Pons (tissue), 1 donor: ENCODE results near the gene AIFM3.
"Not testable (repeated sequence)": the region's sequence is repeated elsewhere in the genome, so short reads cannot be mapped to it uniquely, and the experiment has no call there.

Source experiments
- DNase-seq: peaks from one replicate; pipeline ENCODE4 v3.0.0-alpha.2; 2016; ENCODE audit warnings: low spot score

AIFM3 gene

GRCh38 chr22:20940904-20941385, 26.1 kb upstream of the AIFM3 start:
- no peak for DNase-seq

DNA sequence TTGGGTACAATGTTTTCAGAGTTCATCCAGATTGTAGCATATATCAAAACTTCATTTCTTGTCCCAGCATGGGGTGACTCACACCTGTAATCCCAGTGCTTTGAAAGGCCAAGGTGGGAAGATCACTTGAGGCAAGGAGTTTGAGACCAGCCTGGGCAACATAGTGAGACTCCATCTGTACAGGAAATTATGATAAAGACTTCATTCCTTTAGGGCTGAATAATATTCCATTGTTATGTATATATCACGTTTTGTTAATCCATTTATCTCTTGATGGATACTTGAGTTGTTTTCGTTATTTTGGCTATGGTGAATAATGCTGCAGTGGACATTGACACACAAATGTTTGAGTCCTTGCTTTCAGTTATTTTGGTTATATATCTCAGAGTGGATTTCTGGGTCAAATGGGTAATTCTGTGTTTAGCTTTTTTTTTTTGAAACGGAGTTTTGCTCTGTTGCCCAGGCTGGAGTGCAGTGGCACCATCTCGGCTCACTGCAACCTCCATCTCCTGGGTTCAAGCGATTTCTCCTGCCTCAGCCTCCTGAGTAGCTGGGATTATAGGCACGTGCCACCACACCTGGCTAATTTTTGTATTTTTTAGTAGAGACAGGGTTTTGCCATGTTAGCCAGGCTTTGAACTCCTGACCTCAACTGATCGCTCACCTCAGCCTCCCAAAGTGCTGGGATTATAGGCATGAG, 24.7 kb upstream of the AIFM3 start:
- DNase-seq: not testable (repeated sequence)

- DNase-seq: no peak
Observed at GRCh38 chr22:20943104-20943933, 23.7 kb upstream of the AIFM3 start.

GRCh38 chr22:20944042-20944441, 23.0 kb upstream of the AIFM3 start:
- no peak for DNase-seq

- no peak for DNase-seq
Observed at GRCh38 chr22:20945578-20945934, 21.5 kb upstream of the AIFM3 start.

DNA sequence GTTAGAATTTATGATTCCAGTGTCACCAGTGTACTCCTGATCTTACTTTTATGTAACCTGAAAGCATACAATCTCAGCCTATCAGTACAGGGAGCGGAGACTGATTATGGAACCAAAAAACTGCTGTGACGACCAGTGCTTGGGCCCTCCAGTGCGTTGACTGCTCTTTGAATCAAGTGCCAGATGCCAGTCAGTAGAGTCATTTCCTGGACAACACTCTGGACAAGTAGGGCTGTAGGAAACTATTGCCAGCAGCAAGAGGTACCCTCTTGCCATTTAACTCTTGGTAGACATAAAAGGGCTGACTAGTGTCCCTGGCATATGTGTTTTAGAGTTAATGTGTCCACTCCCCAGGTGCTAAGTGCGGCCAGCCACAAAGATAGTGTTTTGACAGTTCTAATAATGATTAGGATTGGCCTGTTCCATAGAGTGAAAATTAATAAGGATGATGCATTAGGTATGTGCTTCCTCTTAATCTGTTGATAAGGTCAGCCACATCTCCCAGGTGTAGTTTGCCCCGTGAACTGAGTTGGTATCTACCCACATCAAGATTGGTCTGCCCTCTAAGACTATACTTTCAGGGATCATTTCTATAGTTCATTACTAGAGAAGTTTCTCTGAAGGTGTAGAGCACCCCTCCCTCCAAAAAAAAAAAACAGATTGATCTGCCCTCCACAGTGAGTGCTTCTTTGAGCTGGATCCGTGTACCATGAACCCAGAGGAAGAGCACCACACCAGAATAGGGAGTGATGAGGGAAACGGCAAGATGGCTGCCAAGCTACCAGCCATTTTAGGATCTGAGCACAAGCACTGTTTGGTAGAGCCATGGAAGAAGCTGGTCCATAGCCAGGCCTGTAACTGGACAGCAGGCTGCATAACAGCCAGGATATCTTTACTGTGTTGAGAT, 20.7 kb upstream of the AIFM3 start:
- no peak for DNase-seq

- no peak for DNase-seq
Observed at GRCh38 chr22:20946991-20947390, 20.1 kb upstream of the AIFM3 start.

DNA sequence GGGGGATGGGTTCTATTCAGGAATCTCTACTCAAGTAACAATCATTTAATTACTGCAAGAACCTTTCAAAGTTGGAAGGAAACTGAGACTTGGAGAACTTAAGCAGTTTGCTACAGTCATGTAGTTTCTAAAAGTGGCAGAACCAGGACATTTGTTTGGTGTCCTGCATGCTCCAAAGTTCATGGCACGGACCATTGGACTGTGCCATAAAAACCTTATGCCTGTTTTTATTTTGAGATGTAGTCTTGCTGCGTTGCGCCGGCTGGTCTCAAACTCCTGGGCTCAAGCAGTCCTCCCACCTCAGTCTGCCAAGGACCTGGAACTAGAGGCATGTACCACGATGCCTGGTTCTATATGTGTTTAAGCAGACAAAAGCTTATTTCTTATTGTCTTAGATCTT, 18.6 kb upstream of the AIFM3 start:
- no peak for DNase-seq

GRCh38 chr22:20948989-20949388, 18.1 kb upstream of the AIFM3 start:
- no peak for DNase-seq

DNA sequence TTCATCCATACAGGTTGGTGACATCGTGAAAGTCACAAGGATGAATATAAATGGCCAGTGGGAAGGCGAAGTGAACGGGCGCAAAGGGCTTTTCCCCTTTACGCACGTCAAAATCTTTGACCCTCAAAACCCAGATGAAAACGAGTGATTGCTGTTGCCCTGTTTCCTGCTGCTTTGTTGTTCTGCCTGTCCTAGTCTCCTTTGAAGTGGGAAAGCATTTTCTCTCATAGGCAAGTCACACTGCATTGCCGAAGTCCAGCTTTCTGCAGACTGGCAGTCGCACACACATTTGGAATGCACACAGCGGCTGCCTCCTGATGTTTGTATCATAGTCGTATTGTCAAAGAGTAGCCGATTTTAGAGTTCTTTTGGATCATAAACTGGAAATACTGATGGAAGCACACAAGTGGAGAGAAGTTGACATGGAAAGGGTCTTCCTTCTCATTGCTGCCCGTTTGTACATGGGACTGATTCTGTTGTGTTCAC, 17.3 kb upstream of the AIFM3 start:
- no peak for DNase-seq

DNA sequence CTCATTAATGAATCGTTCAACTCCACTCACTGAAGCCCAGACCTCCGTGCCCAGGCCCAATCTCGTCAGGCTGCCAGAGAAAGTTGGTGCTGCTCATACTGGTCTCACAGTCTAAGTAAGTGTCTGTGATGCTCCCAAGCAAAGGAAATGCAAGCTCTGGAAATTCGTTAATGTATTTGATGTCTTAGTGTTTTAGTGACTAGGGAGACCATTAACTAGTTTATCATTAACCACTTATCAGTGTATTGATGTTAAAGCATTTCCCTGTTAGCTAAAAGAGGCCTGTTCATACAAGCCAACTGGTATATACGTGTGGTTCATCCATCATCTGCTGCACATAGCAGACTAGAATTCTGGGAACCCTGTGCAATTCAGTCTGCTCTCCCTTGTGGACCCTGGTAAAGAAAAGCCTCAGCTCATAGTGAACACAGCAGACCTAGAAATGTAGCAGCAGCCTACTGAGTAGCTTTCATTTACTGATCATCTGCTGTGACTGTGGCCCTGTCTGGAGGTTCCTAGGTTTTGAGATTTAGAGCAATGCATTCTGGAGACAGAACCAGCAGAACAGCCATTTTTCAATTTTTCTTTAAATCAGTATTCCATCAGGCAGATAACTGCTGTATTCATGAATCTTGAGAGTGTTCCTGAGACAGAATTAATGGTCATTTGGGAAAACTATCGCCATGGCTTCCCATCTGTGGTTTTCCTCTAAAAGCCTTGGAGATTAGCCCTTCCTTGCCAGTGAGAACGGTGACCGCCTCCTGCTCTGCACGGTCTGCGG, 15.7 kb upstream of the AIFM3 start:
- DNase-seq: no peak

GRCh38 chr22:20951932-20952380, 15.1 kb upstream of the AIFM3 start:
- no peak for DNase-seq

GRCh38 chr22:20952544-20953341, 14.3 kb upstream of the AIFM3 start:
- DNase-seq: no peak

DNA sequence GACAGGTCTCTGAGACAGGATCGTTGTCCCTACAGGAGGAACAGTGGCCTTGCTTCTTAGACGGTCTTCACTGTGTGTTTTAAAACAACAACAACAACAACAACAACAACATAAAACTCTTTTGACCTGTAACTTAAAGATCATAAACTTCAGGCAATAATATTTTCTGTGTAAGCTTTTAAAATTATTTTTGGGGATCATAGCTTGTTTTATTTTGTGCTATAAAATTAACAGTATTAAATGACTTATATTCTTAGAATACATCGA, 13.8 kb upstream of the AIFM3 start:
- no peak for DNase-seq

DNA sequence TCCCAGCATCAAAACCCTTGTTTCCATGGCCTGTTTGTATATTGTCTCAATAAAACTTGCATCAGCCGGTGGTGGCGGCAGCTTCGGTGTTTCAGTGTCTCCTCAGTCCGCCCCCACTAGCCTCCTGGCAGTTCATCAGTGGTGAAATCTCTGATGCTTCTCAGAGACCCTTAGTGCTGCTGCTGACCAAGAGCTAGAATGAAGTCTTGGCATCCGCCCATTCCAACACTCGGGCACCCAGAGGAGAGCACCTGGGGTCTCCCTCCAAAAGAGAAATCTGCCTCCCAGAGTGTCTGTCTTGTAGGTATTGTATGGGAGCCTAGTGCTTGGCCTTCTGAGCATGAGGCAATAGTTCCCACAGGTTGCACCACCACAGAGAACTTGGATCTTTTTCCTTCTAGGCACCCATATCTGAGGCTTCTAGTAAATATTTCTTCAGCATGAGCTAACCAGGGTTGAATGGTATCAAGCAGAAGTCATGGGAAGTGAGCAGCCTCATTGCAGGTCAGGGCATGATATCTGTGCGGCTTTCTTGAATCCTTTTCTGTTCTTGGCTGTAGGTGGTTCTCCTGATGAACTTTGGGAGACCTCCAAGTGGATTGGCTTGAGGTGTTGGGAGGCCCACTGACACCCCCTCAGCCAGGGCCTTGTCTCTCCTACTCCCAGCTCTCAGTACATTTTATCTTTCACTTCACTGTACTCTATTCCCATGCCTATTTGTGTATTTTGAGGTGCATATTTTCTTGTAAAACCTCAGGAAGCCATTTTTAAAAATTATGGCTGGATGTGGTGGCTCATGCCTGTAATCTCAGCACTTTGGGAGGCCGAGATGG, 13.2 kb upstream of the AIFM3 start:
- no peak for DNase-seq

DNA sequence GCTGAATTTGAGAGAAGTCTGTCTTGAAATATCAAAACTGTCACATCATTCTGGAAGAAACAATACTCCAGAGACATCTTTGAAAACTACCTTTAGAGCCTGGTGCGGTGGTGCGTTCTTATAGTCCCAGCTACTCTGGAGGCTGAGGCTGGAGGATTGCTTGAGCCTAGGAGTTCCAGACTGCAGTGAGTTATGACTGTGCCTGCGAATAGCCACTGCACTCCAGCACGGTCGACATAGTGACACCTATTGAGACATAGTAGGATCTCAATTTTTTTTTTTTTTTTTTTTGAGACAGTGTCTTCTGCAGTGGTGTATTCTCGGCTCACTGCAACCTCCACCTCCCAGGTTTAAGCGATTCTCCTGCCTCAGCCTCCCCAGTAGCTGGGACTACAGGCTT, 11.5 kb upstream of the AIFM3 start:
- no peak for DNase-seq

DNA sequence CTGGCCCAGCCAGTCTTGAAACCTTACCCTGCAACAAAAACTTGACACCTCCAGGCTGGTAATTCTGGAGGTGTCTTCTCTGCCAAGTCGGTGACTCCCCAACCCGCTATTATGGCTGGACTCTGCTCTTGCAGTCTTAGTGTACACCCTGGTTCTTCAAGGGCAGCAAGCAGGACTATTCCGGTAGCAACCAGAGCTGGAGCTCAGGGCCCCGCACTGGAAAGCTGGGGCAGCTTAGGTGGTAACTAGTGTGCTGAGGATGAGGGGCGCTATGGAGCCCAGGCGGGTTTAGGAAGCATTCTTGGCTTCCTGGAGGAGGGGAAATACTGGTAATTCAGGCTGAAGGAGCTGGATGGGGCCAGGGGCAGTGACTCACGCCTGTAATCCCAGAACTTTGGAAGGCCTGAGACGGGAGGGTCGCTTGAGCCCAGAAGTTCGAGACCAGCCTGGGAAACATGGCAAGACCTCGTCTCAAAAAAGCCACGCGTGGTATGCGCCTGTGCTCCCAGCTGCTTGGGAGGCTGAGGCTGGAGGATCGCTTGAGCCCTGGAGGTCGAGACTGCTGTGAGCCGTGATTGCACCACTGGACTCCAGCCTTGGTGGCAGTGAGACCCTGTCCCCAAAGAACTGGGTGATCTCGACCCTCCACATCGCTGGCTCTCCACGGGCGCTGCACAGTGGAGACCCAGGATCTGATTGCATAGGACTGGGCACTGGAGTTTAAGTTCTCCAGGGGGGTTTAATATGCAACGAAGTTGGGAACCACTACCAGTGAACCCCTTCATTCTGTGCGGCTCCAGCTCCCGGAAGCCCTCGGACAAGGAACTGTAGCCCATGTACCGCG, 10.6 kb upstream of the AIFM3 start:
- no peak for DNase-seq

DNA sequence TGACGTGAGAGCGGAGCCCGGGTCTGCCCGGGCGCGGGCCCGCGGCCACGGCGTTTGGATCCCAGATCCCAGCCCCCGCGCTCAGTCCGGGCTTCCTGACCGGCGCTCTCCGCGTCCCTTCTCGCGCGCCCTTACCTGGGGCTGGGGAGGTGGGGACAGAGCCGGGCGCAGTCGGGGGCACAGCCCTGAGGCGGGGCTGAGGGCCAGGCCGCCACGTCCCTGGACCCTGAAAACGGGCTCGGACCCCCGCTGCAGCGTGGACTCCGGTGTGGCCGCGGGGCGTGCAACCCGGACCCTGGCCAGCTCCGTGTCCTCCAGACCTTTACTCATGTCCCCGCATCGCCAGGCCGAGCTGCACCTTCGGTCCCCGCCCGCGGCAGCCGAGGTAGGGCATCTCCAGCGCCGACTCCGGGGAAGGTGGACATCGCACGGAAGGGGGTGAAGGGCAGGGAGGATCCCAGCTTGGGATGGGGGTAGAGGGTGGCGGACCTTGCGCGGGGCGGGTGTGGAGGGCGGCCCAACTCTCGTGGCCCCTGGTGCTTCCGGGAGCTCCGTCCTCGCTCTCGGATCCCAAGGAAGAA, 9.9 kb upstream of the AIFM3 start:
- DNase-seq: no peak
